HG02763 (cell line): ENCODE results near the gene ANXA10.
"Not testable (repeated sequence)": the region's sequence is repeated elsewhere in the genome, so short reads cannot be mapped to it uniquely, and the experiment has no call there.

Experiments used
- ATAC-seq: cut with Tn5 transposase; IDR thresholded peaks from one replicate; pipeline ENCODE4 v1.9.1; 2021; ENCODE audit warnings: mild to moderate bottlenecking, moderate library complexity; ENCODE audit not compliant: unreplicated experiment

ANXA10 gene

DNA sequence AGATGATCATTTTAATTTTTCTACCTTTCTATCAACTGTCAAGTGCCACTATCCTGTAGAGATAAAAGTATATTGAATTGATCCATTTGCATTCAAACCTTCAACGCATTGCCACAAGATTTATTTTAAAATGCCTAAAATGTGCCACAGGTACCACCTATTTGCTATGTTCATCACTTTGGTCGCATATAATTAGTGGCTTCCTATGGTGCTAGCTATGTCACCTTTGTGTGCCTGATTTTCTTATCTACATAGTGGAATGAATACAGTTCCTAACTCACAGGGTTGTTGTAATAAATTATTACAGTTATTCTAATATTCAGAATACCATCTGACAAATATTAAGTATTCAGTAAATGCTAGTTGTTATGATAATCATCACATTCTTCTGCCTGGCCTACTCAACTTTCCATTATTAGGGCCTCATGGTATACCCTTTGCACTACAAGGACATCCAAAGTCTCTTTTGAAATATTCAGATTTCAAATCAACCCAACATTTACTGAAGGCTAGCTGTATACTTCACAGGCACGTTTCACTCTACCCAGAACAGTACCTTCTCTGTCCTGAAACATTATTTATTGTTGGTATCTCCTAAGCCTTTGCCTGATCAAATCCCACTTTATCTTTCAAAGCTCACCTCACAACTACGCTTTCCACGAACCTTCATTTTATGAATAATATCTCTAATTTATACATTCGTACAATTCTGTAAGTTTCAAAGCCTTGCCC, 62.4 kb downstream of the ANXA10 start:
- no peak for ATAC-seq

GRCh38 chr4:168162604-168163003, 70.3 kb downstream of the ANXA10 start:
- no peak for ATAC-seq

GRCh38 chr4:168163106-168163505, 70.8 kb downstream of the ANXA10 start:
- ATAC-seq: no peak

DNA sequence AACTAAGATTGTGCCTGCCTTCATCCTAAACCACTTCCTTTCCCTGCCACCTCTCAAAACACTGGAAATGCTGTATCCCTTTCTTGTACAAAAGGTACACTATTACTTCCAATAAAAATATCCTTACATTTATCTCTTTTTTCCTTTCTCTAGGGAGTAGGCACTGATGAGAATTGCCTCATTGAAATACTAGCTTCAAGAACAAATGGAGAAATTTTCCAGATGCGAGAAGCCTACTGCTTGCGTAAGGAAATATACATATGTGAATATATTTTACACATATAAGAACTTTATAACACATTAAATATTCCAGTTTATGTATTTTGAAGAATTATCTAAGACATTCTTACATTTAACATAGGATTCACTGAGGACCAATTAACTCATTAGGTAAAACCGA, 71.7 kb downstream of the ANXA10 start:
- no peak for ATAC-seq

- no peak for ATAC-seq
These were observed 72.7 kb downstream of the ANXA10 start for GRCh38 chr4:168164915-168165548.

GRCh38 chr4:168167714-168168284, 75.5 kb downstream of the ANXA10 start:
- no peak for ATAC-seq

- ATAC-seq: no peak
These were observed 82.0 kb downstream of the ANXA10 start for GRCh38 chr4:168174308-168174707.

DNA sequence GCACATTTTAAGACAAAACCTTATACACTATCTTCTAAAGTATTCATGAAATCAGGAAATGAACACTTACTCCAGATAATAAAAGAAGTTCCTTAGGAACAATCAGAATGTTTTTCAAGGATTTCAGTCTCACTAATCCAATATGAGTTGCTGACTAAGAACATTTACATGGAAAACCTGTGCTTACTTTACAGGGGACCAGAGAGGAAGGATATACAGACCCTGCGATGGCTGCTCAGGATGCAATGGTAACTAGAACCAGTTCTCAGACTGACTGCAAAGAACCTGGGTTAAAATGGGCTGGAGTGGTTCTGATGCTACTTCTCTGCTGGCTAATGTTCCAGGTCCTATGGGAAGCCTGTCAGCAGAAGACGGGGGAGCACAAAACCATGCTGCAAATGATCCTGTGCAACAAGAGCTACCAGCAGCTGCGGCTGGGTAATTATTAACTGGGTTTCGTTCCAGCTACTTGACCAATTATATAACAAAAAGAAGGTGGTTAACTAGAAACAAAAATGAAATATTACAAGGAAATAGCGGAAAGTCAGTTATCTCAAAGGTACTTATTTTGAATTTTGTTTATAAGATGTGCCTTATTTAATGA, 85.3 kb downstream of the ANXA10 start:
- ATAC-seq: no peak

- ATAC-seq: no peak
These were observed 91.6 kb downstream of the ANXA10 start for GRCh38 chr4:168183717-168184571.

DNA sequence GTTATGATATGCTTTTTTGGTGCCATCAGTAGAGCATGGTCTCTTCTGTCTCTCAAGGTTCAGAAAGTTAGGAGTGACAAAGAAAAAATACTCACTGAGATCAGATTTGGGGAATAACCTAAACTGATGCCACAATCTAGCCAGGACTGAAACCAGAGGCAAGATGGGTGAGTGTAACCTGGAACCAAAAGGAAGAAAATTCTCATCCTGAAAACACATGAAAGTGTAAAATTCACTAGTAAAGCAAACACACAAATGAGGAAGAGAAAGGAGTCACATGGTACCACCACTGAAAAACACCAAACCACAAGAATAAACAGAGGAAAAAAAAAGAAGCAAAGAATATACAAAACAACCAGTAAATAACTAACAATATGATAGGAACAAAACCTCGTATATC, 96.4 kb downstream of the ANXA10 start:
- peak; percentile 67 for ATAC-seq

DNA sequence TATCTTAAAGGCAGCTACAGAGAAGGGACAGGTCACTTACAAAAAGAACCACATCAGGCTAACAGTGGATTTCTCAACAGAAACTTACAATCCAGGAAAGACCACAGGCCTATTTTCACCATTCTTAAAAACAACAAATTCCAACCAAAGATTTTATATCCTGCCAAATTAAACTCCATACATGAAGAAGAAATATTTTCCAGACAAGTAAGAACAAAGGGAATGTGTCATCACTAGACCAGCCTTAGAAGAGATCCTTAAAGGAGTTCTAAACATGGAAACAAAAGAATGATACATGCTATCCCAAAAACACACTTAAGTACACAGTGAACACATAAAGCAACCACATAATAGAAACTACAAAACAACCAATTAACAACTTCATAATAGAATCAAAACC, 105.6 kb downstream of the ANXA10 start:
- no peak for ATAC-seq

DNA sequence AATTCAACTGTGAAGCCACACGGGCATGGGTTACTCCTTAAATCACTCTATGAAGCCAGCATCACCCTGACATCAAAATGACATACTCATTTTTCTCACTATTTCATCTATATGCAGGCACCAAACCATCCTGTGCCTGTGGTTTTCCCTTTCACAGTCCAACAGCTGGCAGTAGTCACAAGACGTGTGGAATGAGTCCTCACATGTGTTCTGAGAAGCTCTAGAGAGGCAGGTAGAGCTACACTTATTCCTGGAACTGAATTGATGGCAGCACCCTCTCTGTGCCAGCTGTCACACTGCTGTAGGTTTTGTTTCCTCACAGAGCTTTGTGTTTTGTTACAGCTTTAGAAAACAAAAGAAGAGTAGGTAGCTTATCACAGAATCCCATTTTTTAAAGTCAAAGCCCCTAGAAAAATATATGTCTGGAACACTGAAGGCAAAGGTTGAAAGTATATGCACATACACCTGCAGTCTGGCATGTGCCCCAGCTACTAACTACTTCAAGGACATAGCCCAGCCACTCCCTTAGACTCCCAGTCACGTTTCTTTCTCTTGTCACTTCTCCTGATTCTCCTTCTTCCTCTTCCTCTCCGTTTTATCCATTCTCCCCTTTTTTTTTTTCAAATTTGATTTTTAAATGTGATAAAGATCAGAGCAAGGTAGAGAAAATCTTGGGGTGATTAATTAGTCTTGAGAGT, 107.1 kb downstream of the ANXA10 start:
- no peak for ATAC-seq

- no peak for ATAC-seq
These were observed 108.3 kb downstream of the ANXA10 start for GRCh38 chr4:168200685-168201084.

GRCh38 chr4:168203233-168203911, 111.0 kb downstream of the ANXA10 start:
- ATAC-seq: no peak

DNA sequence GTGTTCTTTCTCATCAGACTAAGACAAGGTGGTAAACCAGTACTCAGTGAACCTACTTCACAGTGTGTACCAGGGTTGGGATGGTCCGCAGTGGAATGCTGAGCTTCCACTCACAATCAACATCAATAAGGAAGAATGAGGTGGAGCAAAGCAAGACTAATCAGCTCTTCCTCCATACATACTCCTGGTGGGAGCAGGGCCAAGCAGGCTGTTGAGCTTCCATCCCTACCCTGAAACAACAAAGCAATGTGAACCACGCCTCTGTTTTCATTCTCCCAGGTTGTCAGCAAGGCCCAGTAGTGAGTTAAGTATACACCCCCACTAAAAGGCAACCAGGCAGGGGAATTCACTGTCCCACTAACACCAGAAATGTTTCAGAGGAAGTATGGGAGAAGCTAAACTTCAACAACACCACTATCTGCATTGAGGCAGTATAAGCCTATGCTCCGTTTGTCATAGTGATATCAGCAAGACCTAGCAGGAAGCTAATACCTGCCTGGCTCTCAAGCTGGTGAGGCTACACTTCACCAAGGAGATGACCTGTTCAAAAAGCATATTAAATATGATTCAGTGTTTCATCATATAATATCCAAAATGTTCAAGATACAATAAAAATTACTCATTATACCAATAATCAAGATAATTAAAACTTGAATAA, 116.7 kb downstream of the ANXA10 start:
- no peak for ATAC-seq

DNA sequence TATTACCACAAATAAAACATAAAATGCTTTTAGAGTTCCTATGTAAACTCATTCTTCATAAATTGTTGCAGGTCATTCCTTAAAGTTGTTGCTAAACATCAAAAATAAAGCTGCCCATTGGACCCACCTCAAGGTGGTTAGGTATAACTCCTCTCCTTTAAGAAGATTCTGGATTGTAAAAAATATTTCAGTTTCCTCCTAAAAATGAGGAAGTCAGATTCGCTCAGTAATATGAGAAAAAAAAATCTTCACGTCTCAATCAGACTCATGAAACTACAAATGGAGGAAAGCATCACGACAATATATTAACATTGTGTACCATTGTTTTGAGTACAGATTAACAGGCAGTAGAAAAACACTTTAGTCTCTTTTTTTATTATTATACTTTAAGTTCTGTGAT, 120.3 kb downstream of the ANXA10 start:
- no peak for ATAC-seq

DNA sequence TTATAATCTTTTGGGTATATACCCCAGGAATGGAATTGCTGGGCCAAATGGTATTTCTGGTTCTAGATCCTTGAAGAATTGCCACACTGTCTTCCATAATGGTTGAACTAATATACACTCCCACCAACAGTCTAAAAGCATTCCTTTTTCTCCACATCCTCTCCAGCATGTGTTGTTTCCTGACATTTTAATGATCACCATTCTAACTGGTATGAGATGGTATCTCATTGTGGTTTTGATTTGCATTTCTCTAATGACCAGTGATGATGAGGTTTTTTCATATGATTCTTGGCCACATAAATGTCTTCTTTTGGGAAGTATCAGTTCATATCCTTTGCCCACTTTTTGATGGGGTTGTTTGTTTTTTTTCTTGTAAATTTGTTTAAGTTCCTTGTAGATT, 121.2 kb downstream of the ANXA10 start:
- ATAC-seq: not testable (repeated sequence)

- ATAC-seq: no peak
These were observed 126.3 kb downstream of the ANXA10 start for GRCh38 chr4:168218645-168219044.

GRCh38 chr4:168220893-168221292, 128.6 kb downstream of the ANXA10 start:
- no peak for ATAC-seq
